Activated T-cell treated with anti-CD3 and anti-CD28 coated beads for 24 hours (primary cell): ENCODE measurements around the gene CDK5RAP3.
"Not testable (repeated sequence)": the region's sequence is repeated elsewhere in the genome, so short reads cannot be mapped to it uniquely, and the experiment has no call there.

Experiments
- DNase-seq: peaks from one replicate; pipeline ENCODE4 v3.0.0-alpha.2; 2020; ENCODE audit warnings: low read depth

The CDK5RAP3 gene

GRCh38 chr17:47998044-47998443 lies 27.1 kb downstream of the CDK5RAP3 start:
- DNase-seq, result no peak

GRCh38 chr17:47999582-47999981 lies 28.7 kb downstream of the CDK5RAP3 start:
- DNase-seq, result no peak

DNA sequence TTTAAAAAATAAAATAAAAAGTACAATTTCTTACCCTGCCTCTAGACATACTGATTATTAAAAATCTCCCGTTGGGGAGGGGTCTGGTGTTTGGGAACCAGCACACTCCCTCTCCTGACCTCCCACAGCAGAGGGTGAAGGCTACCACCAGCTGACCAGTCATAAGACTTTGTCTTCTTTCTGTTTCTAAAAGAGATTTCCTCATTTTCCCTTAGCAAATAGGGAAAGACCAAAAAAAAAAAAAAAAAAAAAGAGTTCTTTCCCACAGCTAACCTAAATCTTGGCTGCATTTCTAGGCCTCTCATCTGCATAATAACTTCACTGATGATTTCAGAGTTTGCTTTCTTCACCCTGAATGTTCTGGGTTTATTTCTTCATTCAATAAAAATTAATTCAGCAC lies 30.3 kb downstream of the CDK5RAP3 start:
- DNase-seq, result no peak

DNA sequence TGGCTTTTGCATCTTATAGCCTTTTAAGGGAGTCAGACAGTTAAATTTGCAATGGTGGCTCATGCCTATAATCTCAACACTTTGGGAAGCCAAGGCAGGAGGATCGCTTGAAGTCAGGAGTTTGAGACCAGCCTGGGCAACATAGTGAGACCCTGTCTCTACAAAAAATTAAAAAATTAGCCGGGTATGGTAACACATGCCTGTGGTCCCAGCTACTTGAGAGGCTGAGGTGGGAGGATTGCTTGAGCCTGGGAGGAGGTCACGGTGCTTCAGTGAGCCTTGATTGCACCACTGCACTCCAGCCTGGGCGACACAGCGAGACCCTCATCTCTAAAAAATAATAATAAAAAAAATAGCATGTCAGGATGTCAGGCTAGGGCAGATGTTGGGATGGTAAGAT lies 30.7 kb downstream of the CDK5RAP3 start:
- DNase-seq, result not testable (repeated sequence)

- DNase-seq, result no peak
Observed at GRCh38 chr17:48002266-48002915, 31.5 kb downstream of the CDK5RAP3 start.

DNA sequence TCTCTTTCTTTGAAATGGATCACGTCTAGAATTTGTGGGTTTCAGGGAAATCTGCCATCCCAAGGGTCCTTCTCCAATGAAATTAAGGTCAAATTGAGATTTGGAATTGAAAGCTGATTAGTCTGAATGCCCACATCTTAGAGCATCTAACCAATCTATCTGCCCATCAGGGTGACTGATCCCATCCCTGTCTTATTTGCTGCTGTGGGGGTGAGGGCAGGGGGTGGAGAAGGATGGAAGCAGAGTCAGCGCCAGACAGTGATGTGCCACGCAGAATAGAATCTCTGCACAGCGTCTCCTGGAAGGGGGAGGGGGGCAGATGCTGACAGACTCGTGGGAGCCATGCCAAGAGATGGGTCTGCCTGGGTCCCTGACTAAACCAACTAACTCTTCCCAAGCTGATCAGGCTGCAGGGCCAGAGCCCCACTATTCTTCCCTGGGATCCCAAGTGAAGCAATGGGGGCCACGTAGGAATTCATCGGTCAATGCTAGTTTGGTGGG lies 32.1 kb downstream of the CDK5RAP3 start:
- DNase-seq, result no peak

GRCh38 chr17:48003417-48004151 lies 32.7 kb downstream of the CDK5RAP3 start:
- no peak for DNase-seq

GRCh38 chr17:48004983-48005382 lies 34.1 kb downstream of the CDK5RAP3 start:
- no peak for DNase-seq

- no peak for DNase-seq
Observed at GRCh38 chr17:48006936-48007709, 36.2 kb downstream of the CDK5RAP3 start.

- DNase-seq, result no peak
Observed at GRCh38 chr17:48010193-48010592, 39.3 kb downstream of the CDK5RAP3 start.

DNA sequence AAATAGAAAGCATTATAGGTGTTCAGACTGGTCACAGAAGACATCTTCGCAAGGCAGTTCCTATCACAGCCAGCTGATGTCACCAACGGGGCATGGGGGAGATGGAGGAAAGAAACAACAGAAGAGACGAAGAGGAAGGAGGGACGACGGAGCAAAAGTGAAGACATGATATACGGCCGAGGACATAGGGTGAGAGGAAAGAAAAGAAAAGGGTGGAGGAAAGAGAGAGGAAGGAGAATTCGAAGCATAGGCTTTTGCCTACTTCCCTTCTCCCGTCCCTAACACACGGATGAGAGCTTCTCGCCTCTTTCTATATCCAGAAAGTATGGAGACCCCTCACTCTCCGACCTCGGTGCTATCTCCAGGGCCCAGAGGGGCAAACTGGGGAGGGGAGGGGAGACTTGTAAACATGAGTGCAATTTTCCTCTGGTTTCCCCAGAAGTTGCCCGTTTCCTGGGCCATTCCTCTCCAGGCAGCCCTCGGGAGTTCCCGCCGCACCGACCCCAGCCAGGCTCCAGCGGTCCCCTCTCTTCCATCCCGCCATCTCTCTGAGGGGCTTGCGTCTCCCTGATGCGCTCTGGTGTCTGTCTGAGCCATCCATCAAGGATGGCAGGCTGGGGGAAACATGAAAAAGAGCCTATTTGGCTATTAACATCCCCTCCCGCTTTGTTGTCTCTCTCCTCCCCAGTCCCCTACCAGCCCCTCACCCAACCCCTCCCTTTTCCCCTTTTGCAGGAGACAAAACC lies 40.7 kb downstream of the CDK5RAP3 start:
- DNase-seq, result no peak

GRCh38 chr17:48012151-48012520 lies 41.2 kb downstream of the CDK5RAP3 start:
- DNase-seq, result peak; percentile 41

DNA sequence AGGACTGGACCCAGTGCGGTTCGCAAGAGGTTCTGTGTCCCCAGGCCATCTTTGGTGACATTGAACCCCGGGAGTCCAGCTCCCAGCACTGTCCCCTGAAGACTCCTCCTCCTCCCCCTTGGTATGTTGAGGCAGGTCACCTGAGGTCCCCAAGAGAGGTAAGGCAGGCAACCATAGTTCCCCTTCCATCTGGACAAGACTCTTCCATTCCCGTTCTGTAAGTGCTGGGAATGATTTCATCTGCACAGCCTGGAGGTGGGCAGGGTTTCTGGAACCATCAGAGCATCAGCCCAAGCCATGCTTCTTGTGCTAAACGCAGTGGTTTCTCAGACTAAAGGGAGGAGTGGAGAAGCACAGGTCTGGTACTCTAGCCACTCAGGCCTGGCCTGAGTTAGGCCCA lies 41.7 kb downstream of the CDK5RAP3 start:
- DNase-seq, result no peak

- no peak for DNase-seq
Observed at GRCh38 chr17:48013876-48014594, 43.1 kb downstream of the CDK5RAP3 start.

DNA sequence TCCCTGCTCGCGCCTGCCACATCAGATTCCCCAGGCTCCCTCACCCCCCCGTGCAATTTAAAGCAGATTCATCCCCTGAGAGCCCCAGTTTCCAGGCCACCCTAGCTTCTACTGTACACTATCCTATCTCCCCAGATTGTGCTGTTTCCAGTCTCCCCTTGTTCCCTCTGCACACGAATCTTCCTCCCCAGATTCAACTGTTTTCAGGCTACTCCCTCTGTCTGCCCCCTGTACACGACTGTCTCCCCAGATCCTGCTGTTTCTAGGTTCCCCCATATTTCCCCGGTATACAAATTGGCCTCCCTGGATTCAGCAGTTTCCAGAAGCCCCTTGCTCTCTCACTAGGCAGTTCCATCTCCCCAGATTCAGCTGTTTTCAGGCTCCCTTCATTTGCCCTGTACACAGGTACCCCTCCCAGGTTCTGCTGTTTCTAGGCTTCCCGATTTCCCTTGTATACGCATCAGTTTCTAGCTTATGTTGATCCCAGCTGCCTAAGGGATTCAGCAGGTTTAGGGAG lies 43.7 kb downstream of the CDK5RAP3 start:
- no peak for DNase-seq

DNA sequence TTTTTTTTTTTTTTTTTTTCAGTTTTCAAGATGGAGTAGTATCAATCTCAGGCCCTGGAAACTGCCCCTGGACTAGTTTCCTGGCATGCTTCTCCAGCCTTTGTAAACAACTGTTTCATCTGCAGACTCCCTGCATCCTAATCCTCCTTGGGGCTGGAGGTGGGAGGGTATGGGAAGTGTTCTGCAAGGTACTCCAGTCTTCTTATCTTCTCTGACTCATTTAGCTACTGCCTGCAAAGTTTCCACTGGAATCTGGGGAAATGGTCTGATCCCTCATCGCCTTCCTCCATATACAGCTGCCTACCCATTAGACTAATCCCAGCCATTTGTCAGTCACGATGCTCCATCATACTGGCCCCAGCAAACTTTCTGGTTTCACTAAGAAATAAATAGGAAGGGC lies 45.2 kb downstream of the CDK5RAP3 start:
- DNase-seq, result no peak

GRCh38 chr17:48017817-48018158 lies 46.9 kb downstream of the CDK5RAP3 start:
- DNase-seq, result not testable (repeated sequence)

DNA sequence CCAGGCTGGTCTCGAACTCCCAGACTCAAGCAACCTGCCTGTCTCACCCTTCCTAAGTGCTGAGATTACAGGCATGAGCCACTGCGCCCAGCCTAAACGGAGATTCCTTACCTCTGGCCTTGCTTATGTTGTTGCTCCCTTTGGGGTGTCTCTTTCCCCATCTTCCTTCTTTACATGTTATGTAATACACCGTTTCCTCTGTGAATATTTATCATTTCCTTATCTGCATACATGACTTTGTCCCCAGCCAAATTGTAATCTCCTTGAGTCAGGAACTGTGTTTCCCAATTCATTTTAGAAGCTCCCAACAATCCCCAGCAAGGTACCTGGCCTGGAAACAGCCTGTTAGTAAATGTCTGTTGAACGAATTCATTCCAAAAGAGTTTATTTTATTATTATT lies 51.0 kb downstream of the CDK5RAP3 start:
- DNase-seq, result no peak

GRCh38 chr17:48022901-48023300 lies 52.0 kb downstream of the CDK5RAP3 start:
- no peak for DNase-seq

GRCh38 chr17:48023400-48024148 lies 52.7 kb downstream of the CDK5RAP3 start:
- no peak for DNase-seq
